Measurements from ENCODE around the gene TOP2B.

Gene TOP2B

GRCh38 chr3:25664812-25665314 lies at the start of gene TOP2B:
TSS of gene TOP2B (minus strand) at chr3:25664907. CDS start at chr3:25664297, 610 bp downstream.
- peak; percentile 87 to 90 for DNase-seq (ENCODE audit: low read depth in 2 of 2)

- DNase-seq (ENCODE audit: low read depth in 2 of 2) = no peak
These were observed 48.8 kb upstream of the TOP2B start for GRCh38 chr3:25713341-25713985.

GRCh38 chr3:25711090-25711489 lies 46.4 kb upstream of the TOP2B start:
- no peak for DNase-seq (ENCODE audit: low read depth in 2 of 2)

- no peak for DNase-seq (ENCODE audit: low read depth in 2 of 2)
These were observed 43.3 kb upstream of the TOP2B start for GRCh38 chr3:25708036-25708435.

- DNase-seq (ENCODE audit: low read depth in 2 of 2) = no peak
These were observed 42.7 kb upstream of the TOP2B start for GRCh38 chr3:25707268-25707926.

- DNase-seq (ENCODE audit: low read depth in 2 of 2) = no peak
These were observed 41.5 kb upstream of the TOP2B start for GRCh38 chr3:25706213-25706612.

- no peak for DNase-seq (ENCODE audit: low read depth in 2 of 2)
These were observed 32.8 kb upstream of the TOP2B start for GRCh38 chr3:25697553-25697952.

- DNase-seq (ENCODE audit: low read depth in 2 of 2) = no peak
These were observed 31.2 kb upstream of the TOP2B start for GRCh38 chr3:25695731-25696420.

GRCh38 chr3:25693238-25693637 lies 28.5 kb upstream of the TOP2B start:
- DNase-seq (ENCODE audit: low read depth in 2 of 2) = no peak

GRCh38 chr3:25692341-25692740 lies 27.6 kb upstream of the TOP2B start:
- DNase-seq (ENCODE audit: low read depth in 2 of 2) = no peak

GRCh38 chr3:25690768-25691533 lies 26.2 kb upstream of the TOP2B start:
- no peak for DNase-seq (ENCODE audit: low read depth in 2 of 2)

- DNase-seq (ENCODE audit: low read depth in 2 of 2) = no peak
These were observed 24.5 kb upstream of the TOP2B start for GRCh38 chr3:25689226-25689625.

GRCh38 chr3:25687742-25688141 lies 23.0 kb upstream of the TOP2B start:
- DNase-seq (ENCODE audit: low read depth in 2 of 2) = no peak

- no peak for DNase-seq (ENCODE audit: low read depth in 2 of 2)
These were observed 22.1 kb upstream of the TOP2B start for GRCh38 chr3:25686766-25687165.

GRCh38 chr3:25683882-25684281 lies 19.2 kb upstream of the TOP2B start:
- DNase-seq (ENCODE audit: low read depth in 2 of 2) = no peak

GRCh38 chr3:25683410-25683809 lies 18.7 kb upstream of the TOP2B start:
- DNase-seq (ENCODE audit: low read depth in 2 of 2) = no peak

- DNase-seq (ENCODE audit: low read depth in 2 of 2) = no peak
These were observed 15.1 kb upstream of the TOP2B start for GRCh38 chr3:25679642-25680302.

- no peak for DNase-seq (ENCODE audit: low read depth in 2 of 2)
These were observed 14.5 kb upstream of the TOP2B start for GRCh38 chr3:25679166-25679565.

GRCh38 chr3:25678581-25678980 lies 13.9 kb upstream of the TOP2B start:
- DNase-seq (ENCODE audit: low read depth in 2 of 2) = no peak

- DNase-seq (ENCODE audit: low read depth in 2 of 2) = no peak
These were observed 12.4 kb upstream of the TOP2B start for GRCh38 chr3:25677121-25677520.

- no peak for DNase-seq (ENCODE audit: low read depth in 2 of 2)
These were observed 10.0 kb upstream of the TOP2B start for GRCh38 chr3:25674670-25675069.

All from stimulated activated CD8-positive, alpha-beta memory T cell treated with anti-CD3 and anti-CD28 coated beads, Interleukin-7, amount 100 ng/mL, for 1 hour (primary cell).